GM19099 (cell line): ENCODE measurements around the gene CRAMP1.

Source experiments
- POLR2A ChIP-seq: IDR thresholded peaks from 3 replicates; pipeline ENCODE4 v1.6.1; 2011; ENCODE audit warnings: low read depth; ENCODE audit not compliant: insufficient read length; ENCODE audit errors: extremely low read depth

The CRAMP1 gene

GRCh38 chr16:1655909-1656807, 44.0 kb downstream of the CRAMP1 start:
- TF ChIP-seq POLR2A: no peak

- TF ChIP-seq POLR2A: no peak
These were observed 44.9 kb downstream of the CRAMP1 start for GRCh38 chr16:1656808-1657617.

- no peak for TF ChIP-seq POLR2A
These were observed 45.7 kb downstream of the CRAMP1 start for GRCh38 chr16:1657841-1658240.

- TF ChIP-seq POLR2A: no peak
These were observed 46.9 kb downstream of the CRAMP1 start for GRCh38 chr16:1659031-1659430.

GRCh38 chr16:1661826-1662225, 49.7 kb downstream of the CRAMP1 start:
- TF ChIP-seq POLR2A: no peak

GRCh38 chr16:1662543-1662942, 50.4 kb downstream of the CRAMP1 start:
- no peak for TF ChIP-seq POLR2A

- no peak for TF ChIP-seq POLR2A
These were observed 53.7 kb downstream of the CRAMP1 start for GRCh38 chr16:1665829-1666228.

- TF ChIP-seq POLR2A: no peak
These were observed 54.2 kb downstream of the CRAMP1 start for GRCh38 chr16:1666316-1666715.

GRCh38 chr16:1667271-1667670, 55.1 kb downstream of the CRAMP1 start:
- TF ChIP-seq POLR2A: no peak

GRCh38 chr16:1667916-1668315, 55.8 kb downstream of the CRAMP1 start:
- TF ChIP-seq POLR2A: no peak

- TF ChIP-seq POLR2A: no peak
These were observed 56.6 kb downstream of the CRAMP1 start for GRCh38 chr16:1668612-1669319.

GRCh38 chr16:1669698-1670097, 57.5 kb downstream of the CRAMP1 start:
- no peak for TF ChIP-seq POLR2A

GRCh38 chr16:1670371-1670770, 58.2 kb downstream of the CRAMP1 start:
- TF ChIP-seq POLR2A: no peak

- TF ChIP-seq POLR2A: no peak
These were observed 58.7 kb downstream of the CRAMP1 start for GRCh38 chr16:1670866-1671265.
